Stimulated activated CD8-positive, alpha-beta memory T cell treated with anti-CD3 and anti-CD28 coated beads, Interleukin-15, amount 100 ng/mL, for 1 hour (primary cell): ENCODE data around the gene HNRNPLL.
A peak's percentile ranks its signal among the peaks of the same experiment; 100 is the strongest.
"Not testable (repeated sequence)": the region's sequence is repeated elsewhere in the genome, so short reads cannot be mapped to it uniquely, and the experiment has no call there.

Source experiments
- DNase-seq: peaks from one replicate; pipeline ENCODE4 v3.0.0-alpha.2; 2020; ENCODE audit warnings: low read depth

HNRNPLL gene

DNA sequence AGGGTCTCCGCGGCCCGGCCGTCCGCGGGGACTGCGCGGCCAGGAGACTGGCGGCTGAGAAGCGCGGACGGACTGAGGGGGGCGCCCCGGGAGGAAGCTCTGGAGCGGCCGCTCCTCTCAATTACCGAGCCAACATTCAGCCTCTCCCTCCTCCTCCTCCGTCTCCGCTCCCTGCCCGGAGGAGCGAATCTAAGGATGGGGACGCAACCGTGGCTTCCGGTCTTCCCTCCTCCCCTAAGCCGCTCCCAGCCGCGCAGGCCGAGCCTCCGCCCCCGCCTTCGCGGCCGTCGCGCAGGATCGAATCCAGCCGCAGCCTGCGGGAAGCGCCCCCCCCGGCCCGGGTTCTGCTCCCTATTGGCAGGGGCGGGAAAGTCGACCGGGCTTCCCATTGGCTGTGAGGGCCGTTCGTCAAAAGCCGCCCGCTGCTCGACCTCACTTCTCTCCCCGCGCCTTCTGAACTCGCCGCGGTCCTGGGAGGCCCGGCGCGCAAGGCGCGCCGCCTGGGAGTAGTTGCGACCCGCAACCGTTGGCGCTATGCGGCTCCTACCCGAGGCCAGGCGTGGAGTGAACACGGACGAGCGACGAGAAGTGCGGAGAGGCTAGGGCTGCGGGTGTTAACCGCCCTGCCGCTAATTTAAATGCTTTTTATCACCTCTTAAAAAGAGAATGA, at the start of gene HNRNPLL:
Gene HNRNPLL (minus strand): TSS at position 197 of the 670 bp plus-strand sequence. CDS start 302 bp downstream, outside the sequence.
- peak; percentile 85 for DNase-seq

DNA sequence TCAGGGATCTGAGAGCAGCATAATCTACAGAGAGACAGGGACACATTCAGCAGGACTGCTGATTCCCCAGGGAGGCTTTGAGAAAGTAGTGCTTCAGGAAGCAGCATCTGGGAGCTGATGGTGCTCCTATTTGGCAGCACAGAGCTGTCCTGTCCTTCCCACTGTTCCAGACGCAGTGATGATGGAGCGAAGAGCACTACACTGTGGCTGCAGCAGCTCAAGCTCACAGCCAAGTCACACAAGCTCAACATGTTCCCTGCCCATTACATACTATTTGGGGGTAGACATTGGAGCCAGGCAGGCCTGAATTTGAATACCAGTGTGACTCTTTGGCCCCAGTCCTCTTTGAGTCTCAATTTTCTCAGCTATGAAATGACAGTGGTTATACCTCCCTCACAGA, 48.0 kb upstream of the HNRNPLL start:
- no peak for DNase-seq

DNA sequence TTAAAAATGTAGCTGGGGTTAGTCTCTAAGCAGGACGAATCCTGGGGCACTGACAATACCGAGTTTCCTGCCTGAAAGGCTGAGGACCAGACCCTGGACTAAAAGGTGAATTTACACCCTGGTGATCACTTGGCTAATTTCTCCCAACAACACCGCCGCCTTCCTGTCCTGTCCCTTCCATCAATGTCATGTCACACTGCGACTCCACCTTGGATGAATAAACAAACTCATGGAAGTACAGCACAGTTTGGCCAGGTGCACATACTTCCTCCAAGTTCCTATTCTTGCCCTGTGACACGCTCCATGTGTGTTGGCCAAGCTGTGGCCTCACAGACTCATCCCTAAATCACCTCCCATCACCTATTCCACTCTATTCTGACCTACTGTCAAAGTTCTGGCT, 47.3 kb upstream of the HNRNPLL start:
- DNase-seq, result no peak

DNA sequence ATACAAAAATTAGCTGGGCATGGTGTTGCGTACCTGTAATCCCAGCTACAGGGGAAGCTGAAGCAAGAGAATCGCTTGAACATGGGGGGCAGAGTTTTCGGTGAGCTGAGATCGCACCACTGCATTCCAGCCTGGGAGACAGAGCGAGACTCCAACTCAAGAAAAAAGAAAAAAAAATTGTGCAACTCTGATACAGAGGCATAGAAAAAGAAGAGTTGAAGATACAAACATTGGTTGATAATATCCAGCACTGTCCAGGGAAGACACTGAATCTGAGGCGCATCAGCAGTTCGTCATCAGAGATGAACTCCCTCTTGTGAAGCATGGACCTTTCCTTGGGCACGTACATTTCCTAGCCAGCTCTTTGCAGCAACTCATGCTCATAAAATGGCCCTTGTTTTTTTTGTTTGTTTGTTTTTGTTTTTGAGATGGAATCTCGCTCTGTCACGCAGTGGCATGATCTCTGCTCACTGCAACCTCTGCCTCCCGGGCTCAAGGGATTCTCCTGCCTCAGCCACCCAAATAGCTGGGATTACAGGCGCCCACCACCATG, 46.5 kb upstream of the HNRNPLL start:
- no peak for DNase-seq

DNA sequence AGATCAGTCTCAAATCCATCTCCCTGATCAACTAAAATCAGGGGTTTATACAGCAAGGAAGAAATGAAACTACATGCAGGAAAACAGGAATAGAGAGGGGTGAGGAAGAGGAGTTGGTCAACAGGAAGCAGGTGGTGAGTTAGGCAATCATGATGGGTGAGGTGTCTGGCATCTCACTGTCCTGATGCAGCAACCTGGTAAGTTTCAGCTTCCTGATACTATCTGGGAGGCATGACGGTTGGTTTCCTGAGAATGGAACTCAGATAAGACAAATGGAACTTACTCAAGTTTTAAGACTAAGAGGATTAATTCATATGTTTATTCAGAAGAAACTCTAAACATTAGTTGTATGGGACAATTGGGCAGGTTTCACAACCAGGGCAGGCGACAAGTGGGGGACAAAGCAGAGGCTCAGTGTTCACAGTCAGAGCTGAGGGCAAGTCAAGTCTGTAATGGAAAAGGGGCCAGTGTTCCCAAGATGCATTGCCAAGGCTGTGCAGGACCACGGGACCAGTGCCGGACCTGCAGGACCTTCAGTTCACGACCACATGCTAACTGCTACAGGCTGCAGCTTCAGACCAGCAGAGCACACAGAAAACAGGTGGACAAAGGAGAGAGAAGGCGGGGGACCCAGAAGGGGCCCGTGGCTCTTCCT, 45.5 kb upstream of the HNRNPLL start:
- DNase-seq, result no peak

DNA sequence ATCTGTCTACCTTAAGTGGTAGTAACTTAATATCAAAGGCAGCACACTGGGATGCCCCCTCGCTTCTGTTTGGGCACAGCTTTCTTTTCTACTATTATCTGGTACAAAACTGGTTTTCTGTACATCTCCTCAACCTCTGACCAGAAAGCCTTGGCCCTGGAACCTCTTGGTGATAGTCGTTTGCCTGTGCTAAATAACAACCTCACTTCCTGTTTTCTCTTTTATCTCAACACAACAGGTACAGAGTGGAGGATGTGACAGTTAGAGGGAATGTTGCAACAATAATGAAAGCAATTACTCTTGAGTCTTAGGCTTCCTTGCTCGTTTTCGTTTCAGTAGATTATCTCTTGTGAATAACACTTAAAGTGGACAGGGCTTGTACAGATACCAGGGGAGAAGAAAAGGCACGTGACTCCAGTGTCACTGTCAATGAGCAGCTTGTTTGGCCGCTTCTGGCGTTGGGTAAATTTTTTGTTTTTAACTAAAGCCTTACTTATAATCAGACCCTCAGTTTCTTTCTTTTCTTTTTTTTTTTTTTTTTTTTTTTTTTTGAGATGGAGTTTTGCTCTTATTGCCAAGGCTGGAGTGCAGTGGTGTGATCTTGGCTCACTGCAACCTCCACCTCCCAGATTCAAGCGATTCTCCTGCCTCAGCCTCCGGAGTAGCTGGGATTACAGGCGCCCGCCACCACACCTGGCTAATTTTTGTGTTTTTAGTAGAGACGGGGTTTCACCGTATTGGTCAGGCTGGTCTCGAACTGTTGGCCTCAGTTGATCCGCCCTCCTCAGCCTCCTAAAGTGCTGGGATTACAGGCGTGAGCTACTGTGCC, 41.2 kb upstream of the HNRNPLL start:
- DNase-seq, result not testable (repeated sequence)

DNA sequence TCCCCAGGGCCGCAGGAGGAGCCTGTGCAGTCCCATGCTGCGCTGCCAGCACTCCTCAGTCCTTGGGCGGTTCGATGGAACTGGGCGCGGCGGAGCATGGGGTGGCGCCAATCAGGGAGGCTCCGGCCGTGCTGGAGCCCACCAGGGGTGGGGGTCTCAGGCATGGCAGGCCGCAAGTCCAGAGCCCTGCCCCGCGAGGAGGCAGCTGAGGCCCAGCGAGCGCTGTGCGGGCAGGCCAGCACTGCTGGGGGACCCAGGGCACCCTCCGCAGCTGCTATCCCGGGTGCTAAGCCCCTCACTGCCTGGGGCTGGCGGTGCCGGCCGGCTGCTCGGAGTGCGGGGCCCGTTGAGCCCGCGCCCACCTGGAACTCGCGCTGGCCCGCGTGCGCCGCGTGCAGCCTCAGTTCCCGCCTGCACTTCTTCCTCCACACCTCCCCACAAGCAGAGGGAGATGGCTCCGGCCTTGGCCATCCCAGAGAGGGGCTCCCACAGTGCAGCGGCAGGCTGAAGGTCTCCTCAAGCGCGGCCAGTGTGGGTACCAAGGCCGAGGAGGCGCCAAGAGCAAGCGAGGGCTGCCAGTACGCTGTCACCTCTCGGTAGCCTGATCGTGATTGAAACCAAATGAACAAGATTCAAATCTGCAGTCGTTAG, 40.4 kb upstream of the HNRNPLL start:
- DNase-seq, result no peak

DNA sequence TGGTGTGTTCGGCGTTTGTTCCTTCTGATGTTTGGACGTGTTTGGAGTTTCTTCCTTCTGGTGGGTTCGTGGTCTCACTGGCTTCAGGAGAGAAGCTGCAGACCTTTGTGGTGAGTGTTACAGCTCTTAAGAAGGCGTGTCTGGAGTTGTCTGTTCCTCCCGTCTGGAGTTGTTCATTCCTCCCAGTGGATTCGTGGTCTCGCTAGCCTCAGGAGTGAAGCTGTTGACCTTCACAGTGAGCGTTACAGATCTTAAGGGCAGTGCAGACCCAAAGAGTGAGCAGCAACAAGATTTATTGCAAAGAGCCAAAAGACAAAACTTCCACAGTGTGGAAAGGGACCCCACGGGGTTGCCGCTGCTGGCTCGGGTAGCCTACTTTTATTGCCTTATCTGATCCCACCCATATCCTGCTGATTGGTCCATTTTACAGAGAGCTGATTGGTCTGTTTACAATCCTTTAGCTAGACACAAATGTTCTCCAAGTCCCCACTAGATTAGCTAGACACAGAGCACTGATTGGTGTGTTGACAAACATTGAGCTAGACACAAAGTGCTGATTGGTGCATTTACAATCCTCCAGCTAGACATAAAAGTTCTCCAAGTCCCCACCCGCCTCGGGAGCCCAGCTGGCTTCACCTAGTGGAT, 39.8 kb upstream of the HNRNPLL start:
- not testable (repeated sequence) for DNase-seq

DNA sequence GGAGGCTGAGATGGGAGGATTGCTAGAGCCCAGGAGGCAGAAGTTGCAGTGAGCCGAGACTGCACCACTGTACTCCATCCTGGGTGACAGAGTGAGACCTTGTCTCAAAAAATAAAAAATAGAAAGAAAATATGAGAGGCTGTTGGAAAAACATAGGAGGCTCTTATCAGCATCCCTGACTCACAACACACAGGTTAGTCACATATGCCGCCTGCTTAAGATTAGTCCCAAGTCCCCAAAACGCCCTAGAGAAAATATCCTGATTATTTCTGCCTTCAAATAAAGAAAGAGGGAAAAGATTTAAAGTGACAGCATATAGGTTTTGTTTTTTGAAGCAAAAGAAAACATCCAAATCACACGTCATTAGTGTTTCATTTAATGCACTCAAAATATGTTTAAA, 33.3 kb upstream of the HNRNPLL start:
- no peak for DNase-seq

DNA sequence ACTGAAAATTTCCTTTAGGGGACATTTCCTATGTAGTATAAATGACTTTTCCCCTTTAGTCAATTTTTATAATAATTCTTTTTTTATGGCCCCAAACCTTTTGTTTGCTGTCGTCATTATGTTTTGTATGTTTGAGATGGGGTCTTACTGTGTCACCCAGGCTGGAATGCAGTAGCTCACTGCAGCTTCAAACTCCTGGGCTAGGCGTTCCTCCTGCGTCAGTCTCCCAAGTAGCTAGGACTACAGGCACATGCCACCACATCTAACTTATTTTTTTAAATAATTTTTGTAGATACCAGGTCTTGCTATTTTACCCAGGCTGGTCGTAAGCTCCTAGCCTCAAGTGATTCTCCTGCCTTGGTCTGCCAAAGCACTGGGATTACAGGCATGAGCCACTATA, 32.4 kb upstream of the HNRNPLL start:
- DNase-seq, result no peak

DNA sequence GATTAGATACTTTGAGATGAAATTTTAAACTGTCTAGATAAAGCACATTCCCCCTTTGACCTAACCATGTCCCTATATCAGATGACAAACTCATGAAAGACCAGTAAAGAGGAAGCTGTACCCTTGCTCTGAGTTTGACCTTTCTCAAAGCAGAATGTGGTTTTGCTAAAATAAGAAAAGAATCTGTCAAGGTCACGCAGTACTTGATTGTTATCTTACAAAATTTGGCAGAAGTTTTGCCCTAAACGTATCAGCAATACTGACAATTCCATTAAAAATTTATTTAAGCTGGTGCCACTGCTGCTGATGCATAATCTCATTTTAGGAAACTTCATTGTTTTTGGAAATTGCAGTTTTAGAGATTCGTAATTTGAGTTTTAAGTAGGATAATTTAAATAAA, 32.0 kb upstream of the HNRNPLL start:
- no peak for DNase-seq

DNA sequence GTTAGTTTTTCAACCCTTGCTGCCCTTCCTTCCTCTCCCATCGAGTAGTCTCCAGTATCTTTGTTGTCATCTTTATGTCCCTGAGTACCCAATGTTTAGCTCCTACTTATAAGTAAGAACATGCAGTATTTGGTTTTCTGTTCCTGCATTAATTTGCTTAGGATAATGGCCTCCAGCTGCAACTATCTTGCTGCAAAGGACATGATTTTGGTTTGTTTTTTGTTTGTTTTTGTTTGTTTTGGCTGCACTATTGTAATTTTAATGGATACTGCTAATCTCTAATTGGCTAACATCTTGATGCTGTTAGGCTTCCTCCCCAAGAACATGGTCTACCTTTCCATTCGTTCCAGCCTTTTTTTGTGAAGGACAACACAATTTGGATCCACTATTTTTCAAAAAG, 31.2 kb upstream of the HNRNPLL start:
- DNase-seq, result no peak

DNA sequence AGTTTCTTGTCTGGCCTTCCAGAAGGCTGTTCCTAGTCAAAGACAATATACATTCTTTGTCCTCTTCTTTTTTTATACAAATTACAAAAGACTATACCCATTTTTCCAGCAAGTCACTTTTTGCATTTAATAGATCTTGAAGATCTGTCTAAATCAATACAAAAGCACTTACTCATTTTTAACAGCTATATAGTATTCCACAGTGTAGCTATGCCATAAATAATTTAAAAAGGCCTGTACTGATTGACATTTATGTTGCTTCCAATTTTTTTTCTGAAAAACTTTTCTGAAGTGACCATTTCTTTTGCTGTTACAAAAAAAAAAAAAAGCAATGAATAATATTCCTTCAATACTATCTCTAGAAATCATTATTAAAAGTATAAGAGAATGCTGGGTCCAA, 30.3 kb upstream of the HNRNPLL start:
- DNase-seq, result no peak

DNA sequence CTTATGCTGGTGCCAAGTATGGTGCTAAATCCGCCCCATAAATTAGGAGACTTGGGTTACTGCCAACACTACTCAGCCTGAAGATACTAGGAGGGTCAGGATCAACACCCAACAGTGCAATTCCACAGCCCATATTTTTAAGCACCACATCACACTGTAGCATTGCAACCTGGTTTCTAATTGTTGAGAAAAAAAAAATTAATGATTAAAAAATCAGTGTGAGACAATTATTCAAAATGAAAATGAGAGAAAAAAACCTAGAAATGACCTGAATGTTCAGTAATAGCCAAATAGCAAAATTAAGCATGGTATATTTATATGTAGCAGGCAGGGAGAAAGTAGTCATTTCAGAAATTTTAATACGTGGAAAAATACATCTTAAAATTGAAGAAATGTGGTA, 29.2 kb upstream of the HNRNPLL start:
- DNase-seq, result no peak

DNA sequence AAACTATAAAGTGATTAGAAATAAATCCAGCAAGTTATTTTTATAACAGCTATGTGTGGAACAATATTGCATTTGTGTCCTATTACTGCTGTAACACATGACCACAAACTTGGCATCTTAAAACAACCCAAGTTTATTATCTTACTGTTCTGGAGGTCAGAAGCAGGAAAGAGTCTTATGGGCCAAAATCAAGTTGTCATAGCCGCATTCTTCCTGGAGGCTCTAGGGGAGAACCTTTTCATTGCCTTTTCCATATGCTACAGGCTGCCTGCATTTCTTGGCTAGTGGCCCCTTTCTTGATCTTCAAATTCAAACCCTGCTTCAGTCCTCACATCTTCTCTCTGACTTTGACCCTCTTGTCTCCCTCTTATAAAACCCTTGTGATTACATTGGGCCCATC, 27.0 kb upstream of the HNRNPLL start:
- DNase-seq, result no peak

DNA sequence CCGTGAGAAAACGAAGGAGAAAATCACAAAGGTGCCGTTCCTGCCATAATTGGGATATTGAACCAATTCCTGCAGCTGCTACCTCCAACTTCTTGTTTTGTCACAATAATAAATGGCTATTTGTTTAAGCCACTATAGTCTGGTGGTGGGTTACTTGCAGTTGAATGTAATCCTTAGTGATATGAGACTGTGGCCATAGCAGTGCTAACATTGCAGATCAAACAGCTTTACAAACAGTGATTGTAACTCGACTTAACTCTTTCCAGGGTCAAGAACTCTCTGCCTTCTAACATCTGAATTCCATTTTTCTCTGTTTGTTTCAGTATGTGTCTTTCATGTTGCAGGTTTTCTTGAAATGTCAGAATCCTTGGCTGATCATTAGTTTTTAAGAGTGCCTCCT, 24.7 kb upstream of the HNRNPLL start:
- no peak for DNase-seq

DNA sequence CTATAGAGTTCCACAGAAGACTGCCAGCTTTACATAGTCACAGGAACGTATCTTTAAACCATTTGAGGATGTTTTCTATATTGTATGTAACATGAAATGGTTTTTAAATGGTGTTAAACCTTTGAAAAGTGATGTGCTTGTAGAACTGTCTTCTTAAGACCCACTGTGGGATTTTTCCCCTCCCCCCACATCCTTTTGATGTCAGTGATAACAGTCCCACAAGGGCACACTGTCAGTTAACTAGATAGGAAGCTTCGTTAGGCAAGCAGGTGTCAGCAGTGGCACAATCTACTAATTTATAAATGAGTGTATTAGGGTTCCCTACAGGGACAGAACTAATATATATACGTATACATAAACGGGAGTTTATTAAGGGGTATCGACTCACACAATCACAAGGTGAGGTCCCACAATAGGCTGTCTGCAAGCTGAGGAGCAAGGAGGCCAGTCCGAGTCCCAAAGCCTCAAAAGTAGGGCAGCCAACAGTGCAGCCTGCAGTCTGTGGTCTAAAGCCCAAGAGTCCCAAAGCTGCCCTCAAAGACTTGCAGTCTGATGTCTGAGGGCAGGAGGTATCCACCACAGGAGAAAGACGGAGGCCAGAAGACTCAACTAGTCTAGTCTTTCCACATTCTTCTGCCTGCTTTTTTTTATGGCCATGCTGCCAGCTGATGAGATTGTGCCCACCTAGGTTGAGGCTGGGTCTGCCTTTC, 23.8 kb upstream of the HNRNPLL start:
- no peak for DNase-seq

DNA sequence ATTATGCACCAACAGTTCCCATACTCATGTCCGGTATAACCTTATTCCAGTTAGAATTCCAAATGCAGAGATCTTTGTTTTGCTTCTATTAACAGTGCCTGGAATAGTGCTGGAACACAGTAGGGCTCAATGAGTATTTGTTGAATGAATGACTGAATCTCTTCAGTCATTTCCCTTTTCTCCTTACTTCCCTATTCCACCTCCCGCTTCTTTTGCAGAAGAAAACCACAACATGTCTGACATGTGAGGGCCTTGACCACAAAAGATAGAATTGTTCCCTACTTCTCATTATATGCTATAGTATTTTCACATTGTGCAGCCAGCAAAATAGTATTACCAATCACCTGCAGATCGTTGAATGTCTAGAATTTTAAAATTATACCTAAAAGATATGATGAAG, 19.5 kb upstream of the HNRNPLL start:
- DNase-seq, result no peak

DNA sequence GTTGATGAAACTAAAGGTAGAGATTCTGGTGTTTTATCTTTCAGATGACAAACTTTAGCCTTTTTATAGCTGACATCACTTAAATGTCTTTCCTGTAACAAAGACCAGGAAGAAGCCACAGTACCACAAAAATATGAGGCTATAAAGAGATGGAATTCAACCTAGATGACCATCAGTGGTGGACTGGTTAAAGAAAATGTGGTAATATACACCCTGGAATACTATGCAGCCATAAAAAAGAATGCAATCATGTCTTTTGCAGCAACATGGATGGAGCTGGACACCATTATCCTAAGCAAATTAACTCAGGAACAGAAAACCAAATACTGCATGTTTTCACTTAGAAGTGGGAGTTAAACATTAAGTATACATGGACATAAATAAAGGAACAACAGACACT, 18.3 kb upstream of the HNRNPLL start:
- no peak for DNase-seq

DNA sequence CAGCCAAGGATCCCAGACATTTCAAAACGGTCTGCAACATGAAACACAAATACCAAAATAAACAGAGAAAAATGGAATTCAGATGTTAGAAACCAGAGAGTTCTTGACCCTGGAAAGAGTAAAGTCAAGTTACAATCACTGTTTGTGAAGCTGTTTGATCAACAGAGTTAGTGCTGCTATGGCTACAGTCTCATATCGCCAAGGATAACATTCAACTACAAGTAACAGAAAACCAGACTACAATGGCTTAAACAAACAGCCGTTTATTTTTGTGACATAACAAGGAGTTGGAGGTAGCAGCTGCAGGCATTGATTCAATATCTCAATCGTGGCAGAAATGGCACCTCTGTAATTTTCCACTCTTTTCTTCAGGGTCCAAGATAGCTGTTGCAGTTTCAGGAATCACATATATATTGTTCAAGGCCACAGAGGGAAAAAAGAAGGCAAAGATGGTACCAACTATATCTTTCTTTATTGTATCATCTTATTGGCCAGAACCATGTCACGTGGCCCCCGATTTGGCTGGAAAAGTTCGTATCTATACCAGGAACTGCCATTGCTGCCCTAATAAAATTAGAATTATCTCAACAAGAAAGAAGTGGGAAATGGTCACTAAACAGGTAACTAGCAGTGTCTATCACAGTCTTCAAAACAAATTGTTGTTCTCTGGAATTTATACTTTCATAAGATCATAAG, 17.7 kb upstream of the HNRNPLL start:
- DNase-seq, result no peak
